NAMALWA (cell line): Measurements from ENCODE around the gene STARD13.

ENCODE experiments used
- DNase-seq: peaks from one replicate; pipeline ENCODE4 v3.0.0-alpha.2; 2015; ENCODE audit warnings: low spot score

STARD13 gene

DNA sequence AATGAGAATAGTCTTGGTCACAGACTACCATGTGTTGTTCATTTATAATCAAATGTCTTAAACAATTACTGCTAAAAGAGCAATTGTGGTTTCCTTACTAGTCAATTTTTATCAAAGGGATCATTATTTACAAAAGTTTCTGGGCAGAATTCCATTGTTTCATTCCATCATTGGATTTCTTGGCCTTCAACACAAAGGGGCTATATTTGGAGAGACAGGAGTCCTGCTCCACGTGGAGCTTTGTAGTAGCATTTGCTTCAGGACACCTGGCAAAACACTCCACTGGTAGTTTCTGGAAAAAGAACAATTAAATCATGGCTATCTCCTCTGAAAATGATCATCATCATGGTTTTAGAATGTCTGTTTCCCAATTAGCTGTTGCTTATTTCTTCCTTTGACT is 22.3 kb upstream of the STARD13 start:
- DNase-seq = no peak

- DNase-seq = no peak
Observed at GRCh38 chr13:33303855-33304597, 18.5 kb upstream of the STARD13 start.

DNA sequence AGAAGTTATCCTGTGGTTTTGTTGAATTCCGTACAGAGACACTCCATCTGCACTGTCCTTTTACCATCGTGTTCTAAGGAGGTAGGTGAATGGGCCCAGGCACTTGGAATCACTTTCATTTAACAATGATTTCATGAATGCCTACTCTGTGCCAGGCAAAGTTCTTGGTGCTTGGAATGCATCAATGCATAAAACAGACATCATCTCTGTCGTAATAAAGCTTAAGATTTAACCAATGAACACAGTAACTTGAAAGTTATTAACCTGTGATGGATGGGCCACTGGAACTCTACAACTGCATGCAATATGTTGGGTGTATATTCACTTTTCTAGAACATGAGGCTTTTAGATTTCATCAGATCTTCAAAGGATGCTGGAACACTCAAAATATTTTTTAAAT is 14.1 kb upstream of the STARD13 start:
- no peak for DNase-seq

DNA sequence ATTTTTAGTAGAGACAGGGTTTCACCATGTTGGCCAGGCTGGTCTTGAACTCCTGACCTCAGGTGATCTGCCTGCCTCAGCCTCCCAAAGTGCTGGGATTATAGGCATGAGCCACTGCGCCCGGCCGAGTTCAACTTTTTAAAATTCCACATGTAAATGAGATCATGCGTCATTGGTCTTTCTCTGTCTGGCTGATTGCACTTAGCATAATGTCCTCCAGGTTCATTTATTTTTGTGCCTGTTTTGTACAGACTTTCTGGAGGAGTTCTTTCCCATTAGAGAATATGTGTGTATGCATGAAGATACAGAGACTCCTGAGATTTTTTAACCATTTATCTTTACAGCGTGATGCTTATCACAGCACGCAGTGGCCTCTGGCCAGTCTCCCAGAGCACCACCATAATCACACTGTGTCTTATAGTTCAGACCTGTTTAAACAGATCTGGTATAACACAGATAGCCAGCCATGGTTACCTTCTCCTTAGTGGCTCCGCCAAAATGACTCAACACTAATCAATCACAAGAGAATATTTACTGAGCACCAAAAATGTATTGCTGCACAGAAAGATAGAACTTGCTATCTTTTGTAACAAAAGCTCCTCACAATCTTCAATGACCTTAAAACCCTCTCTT is 11.4 kb upstream of the STARD13 start:
- no peak for DNase-seq

- DNase-seq = no peak
Observed at GRCh38 chr13:33292712-33293111, 7.2 kb upstream of the STARD13 start.

GRCh38 chr13:33290421-33290965 is 4.9 kb upstream of the STARD13 start:
- DNase-seq = no peak

DNA sequence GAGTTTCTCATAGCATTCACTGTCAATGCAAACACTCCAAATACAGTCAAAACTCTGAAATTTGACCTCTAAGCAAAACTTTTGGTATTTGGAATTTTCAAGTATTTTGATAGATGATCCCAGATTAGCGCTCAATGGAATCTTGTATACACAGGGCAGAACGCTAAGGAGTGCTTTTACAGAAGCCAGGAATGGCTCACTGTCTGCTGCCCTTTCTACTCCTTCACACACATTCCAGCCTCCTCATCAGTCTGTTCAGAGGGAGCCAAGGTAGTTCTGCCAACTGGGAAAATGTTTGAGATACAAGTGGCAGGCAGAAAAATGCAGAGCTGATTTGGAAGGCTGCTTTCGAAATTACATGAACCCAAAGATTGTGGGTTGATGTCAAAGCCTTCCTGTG is 4.4 kb upstream of the STARD13 start:
- DNase-seq = no peak

DNA sequence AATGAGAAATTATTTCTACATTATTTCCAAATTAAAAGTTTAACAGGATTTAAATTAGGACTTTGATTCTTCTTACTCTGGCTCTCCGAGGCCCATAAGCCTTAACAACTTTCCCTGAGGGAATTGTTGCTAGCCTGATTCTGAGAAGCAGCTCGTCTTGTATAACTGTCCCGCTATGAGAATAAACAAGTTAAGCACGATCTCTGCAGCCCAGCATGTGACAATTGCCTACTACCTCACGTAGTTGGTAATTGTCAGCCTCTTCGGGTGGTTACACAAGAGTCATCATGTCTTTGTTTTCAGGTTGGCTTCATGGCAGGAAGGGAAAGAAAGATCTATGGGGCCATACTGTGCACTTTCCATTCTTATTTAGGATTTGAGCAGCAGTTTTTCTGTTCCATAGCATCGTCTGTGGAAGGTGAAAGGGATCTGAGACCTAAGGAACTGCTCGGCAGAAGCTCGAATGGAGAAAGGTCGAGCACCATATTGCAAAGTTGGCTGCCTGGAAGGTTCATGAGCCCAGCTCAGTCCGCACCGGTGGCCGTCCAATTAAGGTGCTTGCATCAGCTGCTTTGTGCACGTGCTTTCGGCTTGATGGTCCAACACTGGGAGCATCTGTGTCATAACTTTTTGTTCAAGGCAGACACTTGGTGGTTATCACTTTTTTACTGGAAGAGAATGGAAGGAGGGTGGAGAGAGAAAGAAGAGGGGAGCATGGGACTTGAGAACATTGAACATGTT is 1.8 kb upstream of the STARD13 start:
- DNase-seq = no peak

GRCh38 chr13:33286128-33286527 is 573 bp upstream of the STARD13 start:
- peak; percentile 1 for DNase-seq

GRCh38 chr13:33284916-33285315 is 639 bp downstream of the STARD13 start:
- peak; percentile 1 for DNase-seq

- no peak for DNase-seq
Observed at GRCh38 chr13:33284031-33284430, 1.5 kb downstream of the STARD13 start.

GRCh38 chr13:33283195-33283911 is 2.2 kb downstream of the STARD13 start:
- DNase-seq = no peak

- no peak for DNase-seq
Observed at GRCh38 chr13:33281951-33282595, 3.5 kb downstream of the STARD13 start.

- DNase-seq = no peak
Observed at GRCh38 chr13:33280923-33281322, 4.6 kb downstream of the STARD13 start.

DNA sequence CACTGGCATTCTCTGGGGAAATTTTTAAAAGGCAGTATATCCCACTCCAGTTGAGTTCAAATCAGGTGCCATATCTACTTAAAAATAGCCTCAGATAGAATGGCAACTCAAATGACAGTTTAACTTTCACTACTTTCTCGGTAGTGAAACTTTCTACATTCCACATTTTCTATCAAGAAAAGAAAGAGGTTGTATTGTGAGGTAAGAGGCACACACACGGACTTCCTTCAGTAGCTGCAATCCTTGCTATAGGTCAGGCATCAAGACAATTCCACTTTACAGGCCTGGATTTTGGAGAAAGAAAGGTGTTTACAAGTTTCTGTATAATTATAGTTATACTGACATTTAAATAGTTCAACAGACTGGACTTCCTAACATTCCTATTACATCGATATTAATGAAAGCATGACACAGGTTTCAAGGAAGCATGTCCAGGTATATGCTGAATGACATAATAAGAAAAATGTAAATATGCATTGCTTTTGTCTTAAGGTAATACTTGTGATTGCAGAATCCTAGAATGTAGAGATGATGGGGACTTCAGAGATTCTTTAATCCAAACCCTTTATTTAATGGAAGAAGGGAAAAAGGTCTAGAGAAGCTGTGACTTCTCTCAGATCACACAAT is 5.2 kb downstream of the STARD13 start:
- no peak for DNase-seq

DNA sequence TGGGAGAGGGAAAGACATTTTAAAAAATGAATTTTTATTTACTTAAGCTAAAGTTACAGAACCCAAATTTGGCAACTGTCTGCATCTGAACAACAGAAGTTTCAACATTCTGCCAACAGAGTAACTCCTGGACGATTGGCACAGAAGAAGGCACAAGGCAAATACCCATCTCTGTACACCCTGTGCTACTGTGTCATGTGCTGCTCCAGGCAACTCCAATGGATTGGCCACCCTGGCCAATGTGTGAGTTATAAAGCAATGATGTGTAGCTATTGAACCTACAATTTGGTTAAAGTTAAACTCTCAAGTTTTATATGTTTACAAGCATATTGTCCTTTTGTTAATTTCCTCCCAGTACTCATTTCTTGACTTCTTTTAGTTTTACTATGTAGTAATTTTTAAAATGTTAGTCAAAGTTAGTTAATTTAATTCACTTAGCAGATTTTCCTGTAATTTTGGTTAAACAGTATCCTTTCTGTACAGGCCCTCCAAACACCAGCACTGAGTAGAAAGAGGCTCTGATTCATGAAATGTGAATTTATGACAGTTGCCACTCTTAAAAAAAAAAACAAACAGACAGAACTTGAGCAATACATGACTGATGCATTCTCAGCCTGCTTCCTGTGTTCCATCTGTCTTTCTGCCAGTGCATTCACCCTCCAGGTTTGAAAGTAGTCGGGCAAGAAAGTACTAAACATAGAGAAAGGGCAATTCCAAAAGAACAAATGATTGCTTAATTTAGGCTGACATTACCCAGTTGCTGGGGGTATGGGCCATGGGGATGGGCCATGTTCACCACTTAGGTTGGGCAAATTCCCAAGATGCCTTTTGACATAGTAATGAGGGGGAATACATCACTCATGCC is 5.9 kb downstream of the STARD13 start:
- no peak for DNase-seq

DNA sequence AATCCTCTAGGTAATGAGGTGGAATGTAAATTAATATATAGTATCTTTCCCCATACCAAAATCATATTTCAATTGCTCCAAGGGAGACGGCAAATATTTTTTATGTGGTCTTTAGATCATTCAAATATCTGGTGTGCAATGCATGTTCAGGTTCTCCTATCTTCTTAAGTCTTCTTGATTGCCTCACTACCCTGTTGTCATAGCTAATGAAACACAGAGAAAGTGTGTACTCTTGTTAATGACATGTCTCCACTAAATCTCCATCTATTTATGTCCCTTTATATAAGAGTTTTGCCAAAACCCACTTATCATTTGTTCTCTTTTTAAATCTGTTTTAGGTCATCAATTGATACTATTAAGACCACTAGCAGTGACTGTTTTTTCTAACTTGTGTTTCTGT is 6.6 kb downstream of the STARD13 start:
- DNase-seq = no peak

- DNase-seq = no peak
Observed at GRCh38 chr13:33277946-33278345, 7.6 kb downstream of the STARD13 start.

DNA sequence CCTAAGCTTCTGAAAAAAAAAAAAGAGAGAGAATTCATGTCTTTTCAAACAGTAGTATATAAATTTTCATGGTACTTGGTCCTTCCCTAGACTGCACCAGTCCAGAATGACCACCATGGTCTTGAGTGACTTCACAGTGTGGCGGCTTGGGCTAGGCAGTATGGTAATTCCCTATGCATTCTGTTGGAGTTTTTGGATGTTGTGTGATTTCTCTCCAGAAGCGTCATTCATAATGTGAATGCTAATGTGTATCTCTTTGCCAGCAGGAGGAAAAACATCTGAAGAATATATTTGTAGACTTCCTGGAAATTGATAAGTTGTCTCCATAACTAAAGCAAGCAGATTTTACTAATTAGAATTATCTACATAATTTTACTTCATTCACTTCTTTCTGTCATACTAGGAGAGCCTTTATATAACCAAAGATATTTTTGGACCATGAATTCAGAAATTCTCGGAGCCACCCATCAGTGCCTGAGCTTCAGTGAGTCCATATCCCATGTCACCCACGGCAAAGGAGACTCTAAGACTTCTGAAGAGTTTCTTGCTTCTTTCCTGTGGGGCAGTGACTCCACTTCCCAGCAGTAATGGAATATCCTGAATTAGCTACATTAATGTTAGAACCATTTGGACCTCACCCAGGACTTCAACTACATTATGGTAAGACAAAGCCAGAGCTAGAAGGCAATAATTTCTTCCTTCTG is 8.4 kb downstream of the STARD13 start:
- no peak for DNase-seq

GRCh38 chr13:33276570-33276969 is 9.0 kb downstream of the STARD13 start:
- DNase-seq = no peak
